ENCODE results near the gene MTERF4. TPM values are rescaled to one million over a fixed set of nuclear protein-coding genes. Genes with fewer than 3 reads are reported as not detected.

The MTERF4 gene
- total RNA-seq, 1 donor from 2014 or later = 50.2 TPM

- no peak for TF ChIP-seq CTCF (IDR thresholded peaks at IDR 0.05)
- Histone ChIP-seq H3K27me3 (no peaks in the 10 kb centered on the region), H3K9me3 (peaks cover 0 to 10% of the 10 kb centered on the region in 2 donors), H3K27ac (no peak overlapping the region), H3K4me1 (no peaks in the 10 kb centered on the region), H3K4me3 (no peak overlapping the region), H3K36me3 (peaks cover 34 to 79% of the 10 kb centered on the region in 2 donors)
- no peak for DNase-seq (ENCODE audit: low spot score in 2 of 2)
- intact Hi-C loops (cut with DNase I) = no loop called here
Observed at GRCh38 chr2:241047253-241048010, 54.7 kb downstream of the MTERF4 start.

Other genes with a start within 250 kb of the MTERF4 start
- gene AGXT, start 233.5 kb downstream of the MTERF4 start, total RNA-seq = not detected
- gene MAB21L4, start 206.1 kb downstream of the MTERF4 start, total RNA-seq = not detected
- gene CROCC2, start 196.0 kb downstream of the MTERF4 start, total RNA-seq = 2.9 TPM
- gene SNED1, start 103.7 kb downstream of the MTERF4 start, total RNA-seq = 84.3 TPM
- gene PASK, start 47.2 kb upstream of the MTERF4 start, total RNA-seq = not detected
- 4.2 TPM for gene PPP1R7, start 48.2 kb upstream of the MTERF4 start, total RNA-seq
- 0.43 TPM for gene ANO7, start 86.4 kb upstream of the MTERF4 start, total RNA-seq
- 308 TPM for gene HDLBP, start 213.4 kb upstream of the MTERF4 start, total RNA-seq
- gene SEPTIN2, start 213.6 kb upstream of the MTERF4 start, total RNA-seq = 248 TPM